Keratinocyte (primary cell): Measurements from ENCODE around the gene QSOX1. TPM values are rescaled to one million over a fixed set of nuclear protein-coding genes. Genes with fewer than 3 reads are reported as not detected.

Source experiments
- DNase-seq: peaks from one replicate; pipeline ENCODE4 v3.0.0-alpha.2; 2011; ENCODE audit warnings: low read depth, missing footprints, low spot score
- FAIRE-seq: peaks from 2 replicates; lab custom pipeline; 2011; peaks lifted over from hg19 to GRCh38; lab: Jason Lieb, UNC
- H2AFZ ChIP-seq: 2 replicates; pipeline ENCODE4 v1.6.0; 2012; ENCODE audit warnings: low read length, control low read depth, inconsistent platforms; ENCODE audit not compliant: control insufficient read depth
- H3K27ac ChIP-seq: 2 replicates; pipeline ENCODE4 v1.5.1; 2011; ENCODE audit warnings: low read length; ENCODE audit not compliant: control insufficient read depth, insufficient read depth
- H3K27me3 ChIP-seq: 3 replicates; pipeline ENCODE4 v1.6.0; 2011; ENCODE audit warnings: low read length; ENCODE audit not compliant: control insufficient read depth, insufficient read depth; ENCODE audit errors: extremely low read depth
- H3K36me3 ChIP-seq, 2 experiments: 2 replicates in 1 of 2; 3 replicates in 1 of 2; pipeline ENCODE4 v1.5.1; 2011; ENCODE audit warnings: low read length in 2 of 2, mild to moderate bottlenecking in 1 of 2; ENCODE audit not compliant: control insufficient read depth in 2 of 2, insufficient read depth in 2 of 2; ENCODE audit errors: extremely low read depth in 1 of 2
- H3K4me1 ChIP-seq: 3 replicates; pipeline ENCODE4 v1.5.1; 2011; ENCODE audit warnings: low read length; ENCODE audit not compliant: control insufficient read depth, insufficient read depth; ENCODE audit errors: extremely low read depth
- H3K4me2 ChIP-seq: 3 replicates; pipeline ENCODE4 v1.6.0; 2011; ENCODE audit warnings: low read depth, low read length; ENCODE audit not compliant: control insufficient read depth, insufficient read depth; ENCODE audit errors: extremely low read depth
- H3K4me3 ChIP-seq, 3 experiments: fragments of 200-600 bp in 1 of 3; sonication (generic) in 1 of 3; 2 replicates in 2 of 3; 3 replicates in 1 of 3; pipeline ENCODE4 v1.5.1; 2011 to 2016; ENCODE audit warnings: low read length in 3 of 3, mild to moderate bottlenecking in 3 of 3, control low read depth in 2 of 3, inconsistent platforms in 1 of 3, low read depth in 1 of 3, mixed read lengths in 1 of 3, mixed run types in 1 of 3, moderate library complexity in 1 of 3; ENCODE audit not compliant: control insufficient read depth in 2 of 3, insufficient read depth in 2 of 3; ENCODE audit errors: extremely low read depth in 1 of 3
- H3K79me2 ChIP-seq: 2 replicates; pipeline ENCODE4 v1.6.0; 2012; ENCODE audit warnings: low read length; ENCODE audit not compliant: control insufficient read depth, insufficient read depth
- H3K9ac ChIP-seq: 3 replicates; pipeline ENCODE4 v1.6.0; 2011; ENCODE audit warnings: low read length; ENCODE audit not compliant: control insufficient read depth, insufficient read depth; ENCODE audit errors: extremely low read depth
- H3K9me1 ChIP-seq: 3 replicates; pipeline ENCODE4 v1.6.0; 2011; ENCODE audit warnings: low read length; ENCODE audit not compliant: control insufficient read depth, insufficient read depth; ENCODE audit errors: extremely low read depth
- H3K9me3 ChIP-seq: 2 replicates; pipeline ENCODE4 v1.5.1; 2012; ENCODE audit warnings: low read depth, low read length; ENCODE audit not compliant: control insufficient read depth
- H4K20me1 ChIP-seq: 3 replicates; pipeline ENCODE4 v1.6.0; 2011; ENCODE audit warnings: low read length; ENCODE audit not compliant: control insufficient read depth, insufficient read depth; ENCODE audit errors: extremely low read depth
- CTCF ChIP-seq, 3 experiments: IDR thresholded peaks in 1 of 3; conservative IDR thresholded peaks in 1 of 3; optimal IDR thresholded peaks in 1 of 3; 2 replicates in 2 of 3; 3 replicates in 1 of 3; pipeline versions ENCODE3 to v1.5.1; 2011; ENCODE audit warnings: low read length in 3 of 3, mild to moderate bottlenecking in 3 of 3, moderate library complexity in 2 of 3, control low read depth in 1 of 3, inconsistent platforms in 1 of 3; ENCODE audit not compliant: insufficient read depth in 2 of 3; ENCODE audit errors: extremely low read depth in 1 of 3
- EZH2 ChIP-seq: IDR thresholded peaks from one replicate; pipeline ENCODE4 v1.6.1; 2012; ENCODE audit warnings: inconsistent platforms, mild to moderate bottlenecking, low read length, moderate library complexity
- dilution Hi-C: fragments of 300-500 bp; cut with MboI; formaldehyde crosslinking; loops from one replicate; pipeline ENCODE4 v1.7.0; 2020; ENCODE audit warnings: low sequenced_read_pairs; ENCODE audit not compliant: extremely low pct_ligation_motif_present
- polyA plus RNA-seq, 5 experiments: library from polyadenylated mRNA; depleted of rRNA in 3 of 5; stranded (reverse) in 3 of 5; stranded (forward) in 1 of 5; unstranded in 1 of 5; fragments of >200 nt; gene quantifications; 1 replicate in 1 of 5; 2 replicates in 3 of 5; 3 replicates in 1 of 5; pipeline versions ENCODE4 v1.2.1 to v1.2.3, GENCODE V29; 2011 to 2012; ENCODE audit warnings: missing spikeins in 2 of 5, low read depth in 1 of 5, low replicate concordance in 1 of 5

QSOX1 gene
- polyA plus RNA-seq, 1 donor (not counting 4 experiments of a cell fraction or from before 2014, with no cell fraction given), result 57.6 TPM

GRCh38 chr1:180248731-180249681, 94.3 kb downstream of the QSOX1 start:
- Histone ChIP-seq H3K4me1 (no peaks in the 10 kb centered on the region), H3K9me3 (no peaks in the 10 kb centered on the region), H3K9ac (no peak overlapping the region), H4K20me1 (no peaks in the 10 kb centered on the region), H3K9me1 (no peaks in the 10 kb centered on the region), H3K4me3 (no peak overlapping the region), H3K27ac (no peak overlapping the region), H3K27me3 (peaks cover 9% of the 10 kb centered on the region), H2AFZ (no peak overlapping the region), H3K79me2 (no peaks in the 10 kb centered on the region), H3K4me2 (no peak overlapping the region), H3K36me3 (no peaks in the 10 kb centered on the region)
- no peak for FAIRE-seq
- dilution Hi-C loops, result no loop called here
- TF ChIP-seq CTCF (optimal IDR thresholded peaks at IDR 0.05 in 1 of 3, IDR thresholded peaks at IDR 0.05 in 1 of 3, conservative IDR thresholded peaks at IDR 0.05 in 1 of 3; ENCODE audit: extremely low read depth in 1 of 3, insufficient read depth in 2 of 3, low read length in 3 of 3) (peak in 1 of 3 experiments; percentile 8), EZH2 (no peak)
- DNase-seq, result no peak

GRCh38 chr1:180249725-180250498, 95.2 kb downstream of the QSOX1 start:
- no peaks in the 10 kb centered on the region for H4K20me1 ChIP-seq
- no peaks in the 10 kb centered on the region for H3K9me3 ChIP-seq
- no peak overlapping the region for H3K27ac ChIP-seq
- dilution Hi-C loops, result no loop called here
- H3K4me1 ChIP-seq, result no peaks in the 10 kb centered on the region
- DNase-seq, result no peak
- no peak for FAIRE-seq
- no peak for TF ChIP-seq CTCF (optimal IDR thresholded peaks at IDR 0.05 in 1 of 3, IDR thresholded peaks at IDR 0.05 in 1 of 3, conservative IDR thresholded peaks at IDR 0.05 in 1 of 3; ENCODE audit: extremely low read depth in 1 of 3, insufficient read depth in 2 of 3, low read length in 3 of 3)
- TF ChIP-seq EZH2, result no peak
- no peak overlapping the region for H3K9ac ChIP-seq
- no peak overlapping the region for H3K4me2 ChIP-seq
- H3K27me3 ChIP-seq, result peaks cover 9% of the 10 kb centered on the region
- H3K36me3 ChIP-seq, result no peaks in the 10 kb centered on the region
- no peak overlapping the region for H3K4me3 ChIP-seq
- no peaks in the 10 kb centered on the region for H3K9me1 ChIP-seq
- H2AFZ ChIP-seq, result no peak overlapping the region
- H3K79me2 ChIP-seq, result no peaks in the 10 kb centered on the region
